Vagina (tissue), 2 donors: ENCODE measurements around the gene EIF1AY.

Experiments used
- POLR2A ChIP-seq, 2 donors: fragments of 450-650 bp; IDR thresholded peaks; one replicate each; pipeline ENCODE4 v1.6.1; 2017; ENCODE audit warnings: antibody characterized with exemption in 2 of 2, mild to moderate bottlenecking in 2 of 2, moderate library complexity in 2 of 2
- TF ChIP-seq, protein P1 (sequence below), 3 experiments: fragments of 450-650 bp in 2 of 3; fragments of 200-600 bp in 1 of 3; sonication (generic) in 1 of 3; IDR thresholded peaks; one replicate each; pipeline ENCODE4 v1.5.1; 2017 to 2019; ENCODE audit warnings: antibody characterized with exemption in 3 of 3, mild to moderate bottlenecking in 2 of 3, moderate library complexity in 2 of 3

DNA sequence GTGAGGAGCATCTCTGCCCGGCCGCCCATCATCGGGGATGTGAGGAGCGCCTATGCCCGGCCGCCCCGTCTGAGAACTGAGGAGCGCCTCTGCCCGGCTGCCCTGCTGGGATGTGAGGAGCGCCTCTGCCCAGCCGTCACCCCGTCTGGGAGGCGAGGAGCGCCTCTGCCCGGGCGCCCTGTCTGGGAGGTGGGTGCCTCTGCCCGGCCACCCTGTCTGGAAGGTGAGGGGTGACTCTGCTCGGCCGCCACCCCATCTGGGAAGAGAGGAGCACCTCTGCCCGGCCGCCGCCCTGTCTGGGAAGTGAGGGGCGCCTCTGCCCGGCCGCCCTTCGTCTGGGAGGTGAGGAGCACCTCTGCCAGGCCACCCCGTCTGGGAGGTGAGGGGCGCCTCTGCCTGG is 23.7 kb upstream of the EIF1AY start:
- no peak for TF ChIP-seq POLR2A (IDR thresholded peaks at IDR 0.05)
- TF ChIP-seq, protein P1, sequence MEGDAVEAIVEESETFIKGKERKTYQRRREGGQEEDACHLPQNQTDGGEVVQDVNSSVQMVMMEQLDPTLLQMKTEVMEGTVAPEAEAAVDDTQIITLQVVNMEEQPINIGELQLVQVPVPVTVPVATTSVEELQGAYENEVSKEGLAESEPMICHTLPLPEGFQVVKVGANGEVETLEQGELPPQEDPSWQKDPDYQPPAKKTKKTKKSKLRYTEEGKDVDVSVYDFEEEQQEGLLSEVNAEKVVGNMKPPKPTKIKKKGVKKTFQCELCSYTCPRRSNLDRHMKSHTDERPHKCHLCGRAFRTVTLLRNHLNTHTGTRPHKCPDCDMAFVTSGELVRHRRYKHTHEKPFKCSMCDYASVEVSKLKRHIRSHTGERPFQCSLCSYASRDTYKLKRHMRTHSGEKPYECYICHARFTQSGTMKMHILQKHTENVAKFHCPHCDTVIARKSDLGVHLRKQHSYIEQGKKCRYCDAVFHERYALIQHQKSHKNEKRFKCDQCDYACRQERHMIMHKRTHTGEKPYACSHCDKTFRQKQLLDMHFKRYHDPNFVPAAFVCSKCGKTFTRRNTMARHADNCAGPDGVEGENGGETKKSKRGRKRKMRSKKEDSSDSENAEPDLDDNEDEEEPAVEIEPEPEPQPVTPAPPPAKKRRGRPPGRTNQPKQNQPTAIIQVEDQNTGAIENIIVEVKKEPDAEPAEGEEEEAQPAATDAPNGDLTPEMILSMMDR (IDR thresholded peaks at IDR 0.05), result no peak
